ENCODE data around the gene ZC3H7B. TPM values are rescaled to one million over a fixed set of nuclear protein-coding genes. Genes with fewer than 3 reads are reported as not detected.
"Not testable (repeated sequence)": the region's sequence is repeated elsewhere in the genome, so short reads cannot be mapped to it uniquely, and the experiment has no call there.

The ZC3H7B gene
- total RNA-seq, 1 donor from 2014 or later: 28.2 TPM

- peaks cover 0 to 7% of the 10 kb centered on the region in 2 donors for H3K36me3 ChIP-seq
- peak overlapping the region; percentile 85 for H3K27ac ChIP-seq
- peak overlapping the region; percentile 55 to 84 for H3K4me3 ChIP-seq
- intact Hi-C loops (cut with DNase I): no loop called here
- H3K4me1 ChIP-seq: peaks cover 19% of the 10 kb centered on the region
- H3K27me3 ChIP-seq: no peaks in the 10 kb centered on the region
- DNase-seq (ENCODE audit: extremely low spot score in 2 of 2): no peak
- no peaks in the 10 kb centered on the region for H3K9me3 ChIP-seq
- peak in 1 of 2 donors; percentile 17 for TF ChIP-seq POLR2A (IDR thresholded peaks at IDR 0.05)
- TF ChIP-seq, protein P1, sequence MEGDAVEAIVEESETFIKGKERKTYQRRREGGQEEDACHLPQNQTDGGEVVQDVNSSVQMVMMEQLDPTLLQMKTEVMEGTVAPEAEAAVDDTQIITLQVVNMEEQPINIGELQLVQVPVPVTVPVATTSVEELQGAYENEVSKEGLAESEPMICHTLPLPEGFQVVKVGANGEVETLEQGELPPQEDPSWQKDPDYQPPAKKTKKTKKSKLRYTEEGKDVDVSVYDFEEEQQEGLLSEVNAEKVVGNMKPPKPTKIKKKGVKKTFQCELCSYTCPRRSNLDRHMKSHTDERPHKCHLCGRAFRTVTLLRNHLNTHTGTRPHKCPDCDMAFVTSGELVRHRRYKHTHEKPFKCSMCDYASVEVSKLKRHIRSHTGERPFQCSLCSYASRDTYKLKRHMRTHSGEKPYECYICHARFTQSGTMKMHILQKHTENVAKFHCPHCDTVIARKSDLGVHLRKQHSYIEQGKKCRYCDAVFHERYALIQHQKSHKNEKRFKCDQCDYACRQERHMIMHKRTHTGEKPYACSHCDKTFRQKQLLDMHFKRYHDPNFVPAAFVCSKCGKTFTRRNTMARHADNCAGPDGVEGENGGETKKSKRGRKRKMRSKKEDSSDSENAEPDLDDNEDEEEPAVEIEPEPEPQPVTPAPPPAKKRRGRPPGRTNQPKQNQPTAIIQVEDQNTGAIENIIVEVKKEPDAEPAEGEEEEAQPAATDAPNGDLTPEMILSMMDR (IDR thresholded peaks at IDR 0.05): no peak
Measured at GRCh38 chr22:41286639-41287091, 14.7 kb upstream of the ZC3H7B start.

DNA sequence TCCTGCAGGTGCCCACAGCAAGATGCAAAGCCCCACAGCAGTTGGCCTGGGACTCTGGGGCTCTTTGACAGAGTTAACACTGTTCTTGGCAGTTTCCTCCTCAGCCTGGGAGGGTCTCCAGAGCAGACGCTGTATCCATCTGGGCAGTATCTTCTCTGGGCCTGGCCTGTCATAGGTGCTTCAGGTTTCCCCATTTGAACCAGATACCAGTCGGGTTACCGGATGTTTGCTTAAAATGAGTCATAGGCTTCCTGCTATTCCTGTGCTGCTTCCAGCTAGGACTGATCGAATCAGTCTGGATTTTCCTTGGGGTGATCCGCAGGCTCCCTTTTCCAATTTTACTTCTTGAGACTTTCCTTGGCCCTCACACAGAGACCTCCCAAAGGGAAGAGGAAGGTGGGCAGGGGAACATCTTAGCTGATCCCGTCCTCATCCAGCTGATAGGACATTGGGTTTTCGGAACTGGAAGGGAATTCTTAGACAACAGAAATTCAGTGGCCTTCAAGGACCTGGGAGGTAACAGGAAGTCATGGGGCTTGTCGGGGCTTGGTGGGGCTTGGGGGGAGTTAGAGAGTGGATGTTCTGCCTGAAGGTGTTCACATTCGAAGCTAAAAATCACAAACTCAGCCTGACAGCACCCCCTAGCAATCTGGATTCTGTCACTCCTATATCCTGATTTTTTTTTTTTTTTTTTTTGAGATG, 12.9 kb upstream of the ZC3H7B start:
- no peak overlapping the region for H3K4me3 ChIP-seq
- no peaks in the 10 kb centered on the region for H3K9me3 ChIP-seq
- H3K27me3 ChIP-seq: no peaks in the 10 kb centered on the region
- no peak for DNase-seq (ENCODE audit: extremely low spot score in 2 of 2)
- no peaks in the 10 kb centered on the region for H3K36me3 ChIP-seq
- H3K4me1 ChIP-seq: peaks cover 19% of the 10 kb centered on the region
- intact Hi-C loops (cut with DNase I): no loop called here
- TF ChIP-seq POLR2A (IDR thresholded peaks at IDR 0.05): no peak
- TF ChIP-seq, protein P1 (IDR thresholded peaks at IDR 0.05): no peak
- TF ChIP-seq POLR2AphosphoS5 (IDR thresholded peaks at IDR 0.05; ENCODE audit: insufficient read depth in 1 of 2, low read depth in 1 of 2): peak in 1 of 2 donors; percentile 91
- H3K27ac ChIP-seq: peak overlapping the region; percentile 62

- no peak for DNase-seq (ENCODE audit: extremely low spot score in 2 of 2)
- Histone ChIP-seq H3K27me3 (no peaks in the 10 kb centered on the region), H3K4me3 (no peak overlapping the region), H3K4me1 (peaks cover 17% of the 10 kb centered on the region), H3K27ac (peak overlapping the region; percentile 62), H3K9me3 (no peaks in the 10 kb centered on the region), H3K36me3 (no peaks in the 10 kb centered on the region)
- intact Hi-C loops (cut with DNase I): no loop called here
- TF ChIP-seq POLR2A (IDR thresholded peaks at IDR 0.05) (no peak), POLR2AphosphoS5 (IDR thresholded peaks at IDR 0.05; ENCODE audit: insufficient read depth in 1 of 2, low read depth in 1 of 2) (no peak)
- TF ChIP-seq, protein P1 (IDR thresholded peaks at IDR 0.05): no peak
Measured at GRCh38 chr22:41289671-41290070, 11.7 kb upstream of the ZC3H7B start.

DNA sequence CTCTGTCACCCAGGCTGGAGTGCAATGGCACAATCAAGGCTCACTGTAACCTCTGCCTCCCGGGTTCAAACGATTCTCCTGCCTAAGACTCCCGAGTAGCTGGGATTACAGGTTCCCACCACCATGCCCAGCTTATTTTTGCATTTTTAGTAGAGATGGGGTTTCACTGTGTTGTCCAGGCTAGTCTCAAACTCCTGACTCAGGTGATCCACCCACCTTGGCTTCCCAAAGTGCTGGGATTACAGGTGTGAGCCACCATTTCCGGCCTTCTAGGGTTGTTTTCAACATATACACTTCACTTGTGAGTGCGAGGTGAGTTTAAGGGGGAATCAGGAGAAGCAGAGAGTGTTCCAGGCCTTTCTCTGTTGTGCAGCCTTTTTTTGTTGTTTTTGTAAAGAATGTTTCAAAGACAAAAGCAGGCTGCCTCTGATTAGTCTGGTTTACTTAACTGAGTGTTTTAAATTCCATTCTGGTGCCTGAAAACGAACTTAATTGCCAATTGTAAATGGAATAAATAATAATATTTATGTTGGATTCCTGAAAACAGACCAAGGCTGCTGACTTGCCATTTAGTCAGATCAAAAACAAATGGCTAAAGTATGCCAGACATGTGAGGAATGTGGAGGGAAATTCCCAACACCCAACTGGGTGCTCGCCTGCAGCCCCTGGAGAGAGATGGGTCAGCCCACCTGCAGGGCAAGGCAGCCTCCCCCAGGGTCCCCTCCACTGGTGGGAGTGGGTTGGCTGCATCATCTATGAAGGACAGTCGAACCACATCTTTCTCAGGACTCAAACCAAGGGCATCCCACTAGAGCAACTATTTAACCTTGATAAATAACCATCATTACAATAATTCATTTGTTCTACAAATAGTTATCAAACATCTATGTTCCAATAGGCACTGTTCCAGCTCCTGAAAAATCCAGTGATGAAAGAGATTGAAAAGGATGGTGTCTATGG, 10.8 kb upstream of the ZC3H7B start:
- Histone ChIP-seq H3K27ac (peak overlapping the region; percentile 62), H3K9me3 (no peaks in the 10 kb centered on the region), H3K36me3 (no peaks in the 10 kb centered on the region), H3K4me1 (peaks cover 10% of the 10 kb centered on the region), H3K27me3 (no peaks in the 10 kb centered on the region), H3K4me3 (no peak overlapping the region)
- no peak for DNase-seq (ENCODE audit: extremely low spot score in 2 of 2)
- intact Hi-C loops (cut with DNase I): no loop called here
- TF ChIP-seq POLR2AphosphoS5 (IDR thresholded peaks at IDR 0.05; ENCODE audit: insufficient read depth in 1 of 2, low read depth in 1 of 2): peak in 1 of 2 donors; percentile 26
- TF ChIP-seq, protein P1 (IDR thresholded peaks at IDR 0.05): no peak

- H3K4me3 ChIP-seq; H3K9me3 ChIP-seq; DNase-seq (ENCODE audit: extremely low spot score in 2 of 2); intact Hi-C loops (cut with DNase I); H3K4me1 ChIP-seq; H3K27ac ChIP-seq; H3K27me3 ChIP-seq; H3K36me3 ChIP-seq: not testable (repeated sequence)
Measured at GRCh38 chr22:41294816-41295215, 6.5 kb upstream of the ZC3H7B start.
